Right ventricle myocardium superior (tissue), 1 donor: ENCODE results near the gene ALDH3B2. TPM values are rescaled to one million over a fixed set of nuclear protein-coding genes. Genes with fewer than 3 reads are reported as not detected.
"Not testable (repeated sequence)": the region's sequence is repeated elsewhere in the genome, so short reads cannot be mapped to it uniquely, and the experiment has no call there.

Source experiments
- ATAC-seq: fragments of 200-7000 bp; cut with Tn5 transposase; one replicate; pipeline ENCODE4 v1.9.1; 2020; ENCODE audit warnings: mild to moderate bottlenecking; ENCODE audit not compliant: poor library complexity
- DNase-seq: peaks from one replicate; pipeline ENCODE4 v3.0.0-alpha.2; 2020
- intact Hi-C: fragments of 100-400 bp; cut with DNase I; formaldehyde crosslinking; loops from one replicate; pipeline ENCODE4 v1.11.2; 2022
- total RNA-seq: library from RNA; stranded (reverse); fragmentation: NEBNext Ultra II Directional; extraction: Animal tissue kit (Norgen Biotek cat#: 25700); gene quantifications from one replicate; pipeline ENCODE4 v1.2.1, GENCODE V29; 2021
- donor health status: DM: no; HTN: yes; CAD: no; lungs with severe emphysema.

ALDH3B2 gene
- total RNA-seq, 1 donor from 2014 or later: not detected

DNA sequence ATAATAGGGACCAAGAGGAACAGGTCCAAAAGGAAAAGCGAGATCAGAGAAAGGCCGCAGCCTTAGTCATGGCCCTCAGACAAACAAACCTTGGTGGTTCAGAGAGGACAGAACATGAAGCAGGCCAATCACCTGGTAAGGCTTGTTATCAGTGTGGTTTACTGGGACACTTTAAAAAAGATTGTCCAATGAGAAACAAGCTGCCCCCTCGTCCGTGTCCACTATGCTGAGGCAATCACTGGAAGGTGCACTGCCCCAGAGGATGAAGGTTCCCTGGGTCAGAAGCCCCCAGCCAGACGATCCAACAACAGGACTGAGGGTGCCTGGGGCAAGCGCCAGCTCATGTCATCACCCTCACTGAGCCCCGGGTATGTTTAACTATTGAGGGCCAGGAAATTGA lies 51.5 kb downstream of the ALDH3B2 start:
- DNase-seq, intact Hi-C loops, ATAC-seq: not testable (repeated sequence)

DNA sequence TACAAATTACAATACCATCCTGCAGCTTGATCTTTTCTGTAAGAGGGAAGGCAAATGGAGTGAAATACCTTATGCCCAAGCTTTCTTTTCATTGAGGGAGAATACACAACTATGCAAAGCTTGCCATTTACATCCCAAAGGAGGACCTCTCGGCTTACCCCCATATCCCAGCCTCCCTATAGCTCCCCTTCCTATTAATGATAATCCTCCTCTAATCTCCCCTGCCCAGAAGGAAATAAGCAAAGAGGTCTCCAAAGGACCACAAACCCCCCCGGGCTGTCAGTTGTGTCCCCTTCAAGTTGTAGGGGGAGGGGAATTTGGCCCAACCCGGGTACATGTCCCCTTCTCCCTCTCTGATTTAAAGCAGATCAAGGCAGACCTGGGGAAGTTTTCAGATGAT lies 52.5 kb downstream of the ALDH3B2 start:
- ATAC-seq, intact Hi-C loops, DNase-seq: not testable (repeated sequence)

DNA sequence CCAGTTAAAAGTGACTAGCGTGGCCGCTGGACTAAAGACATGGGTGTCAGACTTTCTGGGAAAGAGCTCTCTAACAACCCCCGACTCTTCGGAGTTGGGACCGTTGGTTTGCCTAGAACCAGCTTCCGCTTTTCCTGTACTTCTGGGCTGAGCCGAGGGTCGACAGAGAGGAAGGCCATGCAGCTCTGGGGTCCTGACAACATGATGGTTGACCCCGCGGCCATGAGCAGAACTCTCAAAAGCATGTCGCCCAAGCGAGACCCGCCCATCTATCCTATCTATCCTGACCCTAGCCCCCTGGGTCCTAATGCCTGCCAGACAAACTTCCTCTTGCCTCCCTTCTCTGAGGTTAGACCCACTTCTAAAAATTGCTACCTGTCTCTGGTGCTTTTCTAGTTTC lies 53.8 kb downstream of the ALDH3B2 start:
- DNase-seq, intact Hi-C loops, ATAC-seq: not testable (repeated sequence)

DNA sequence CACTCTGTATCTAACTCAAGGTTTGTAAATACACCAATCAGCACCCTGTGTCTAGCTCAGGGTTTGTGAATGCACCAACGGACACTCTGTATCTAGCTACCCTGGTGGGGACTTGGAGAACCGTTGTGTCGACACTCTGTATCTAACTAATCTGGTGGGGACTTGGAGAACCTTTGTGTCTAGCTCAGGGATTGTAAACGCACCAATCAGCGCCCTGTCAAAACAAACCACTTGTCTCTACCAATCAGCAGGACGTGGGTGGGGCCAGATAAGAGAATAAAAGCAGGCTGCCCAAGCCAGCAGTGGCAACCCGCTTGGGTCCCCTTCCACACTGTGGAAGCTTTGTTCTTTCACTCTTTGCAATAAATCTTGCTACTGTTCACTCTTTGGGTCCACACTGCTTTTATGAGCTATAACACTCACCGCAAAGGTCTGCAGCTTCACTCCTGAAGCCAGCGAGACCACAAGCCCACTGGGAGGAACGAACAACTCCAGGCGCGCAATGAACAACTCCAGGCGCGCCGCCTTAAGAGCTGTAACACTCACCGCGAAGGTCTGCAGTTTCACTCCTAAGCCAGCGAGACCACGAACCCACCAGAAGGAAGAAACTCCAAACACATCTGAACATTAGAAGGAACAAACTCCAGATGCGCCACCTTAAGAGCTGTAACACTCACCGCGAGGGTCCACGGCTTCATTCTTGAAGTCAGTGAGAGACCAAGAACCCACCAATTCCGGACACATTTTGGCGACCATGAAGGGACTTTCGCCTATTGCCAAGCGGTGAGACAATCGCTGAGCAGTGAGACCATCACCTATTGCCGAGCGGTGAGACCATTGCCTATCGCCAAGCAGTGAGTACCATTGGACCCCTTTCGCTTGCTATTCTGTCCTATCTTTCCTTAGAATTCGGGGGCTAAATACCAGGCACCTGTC lies 54.5 kb downstream of the ALDH3B2 start:
- ATAC-seq, DNase-seq, intact Hi-C loops: not testable (repeated sequence)

DNA sequence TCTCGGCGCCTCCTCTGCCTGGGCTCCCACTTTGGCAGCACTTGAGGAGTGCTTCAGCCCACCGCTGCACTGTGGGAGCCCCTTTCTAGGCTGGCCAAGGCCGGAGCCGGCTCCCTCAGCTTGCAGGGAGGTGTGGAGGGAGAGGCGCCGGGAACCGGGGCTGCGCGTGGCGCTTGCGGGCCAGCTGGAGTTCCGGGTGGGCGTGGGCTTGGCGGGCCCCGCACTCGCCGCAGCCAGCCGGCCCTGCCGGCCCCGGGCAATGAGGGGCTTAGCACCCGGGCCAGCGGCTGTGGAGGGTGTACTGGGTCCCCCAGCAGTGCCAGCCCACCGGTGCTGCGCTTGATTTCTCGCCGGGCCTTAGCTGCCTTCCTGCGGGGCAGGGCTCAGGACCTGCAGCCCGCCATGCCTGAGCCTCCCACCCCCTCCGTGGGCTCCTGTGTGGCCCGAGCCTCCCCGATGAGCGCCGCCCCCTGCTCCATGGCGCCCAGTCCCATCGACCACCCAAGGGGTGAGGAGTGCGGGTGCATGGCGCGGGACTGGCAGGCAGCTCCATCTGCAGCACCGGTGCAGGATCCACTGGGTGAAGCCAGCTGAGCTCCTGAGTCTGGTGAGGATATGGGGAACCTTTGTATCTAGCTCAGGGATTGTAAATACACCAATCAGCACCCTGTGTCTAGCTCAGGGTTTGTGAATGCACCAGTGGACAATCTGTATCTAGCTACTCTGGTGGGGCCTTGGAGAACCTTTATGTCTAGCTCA lies 55.3 kb downstream of the ALDH3B2 start:
- ATAC-seq, DNase-seq, intact Hi-C loops: not testable (repeated sequence)

DNA sequence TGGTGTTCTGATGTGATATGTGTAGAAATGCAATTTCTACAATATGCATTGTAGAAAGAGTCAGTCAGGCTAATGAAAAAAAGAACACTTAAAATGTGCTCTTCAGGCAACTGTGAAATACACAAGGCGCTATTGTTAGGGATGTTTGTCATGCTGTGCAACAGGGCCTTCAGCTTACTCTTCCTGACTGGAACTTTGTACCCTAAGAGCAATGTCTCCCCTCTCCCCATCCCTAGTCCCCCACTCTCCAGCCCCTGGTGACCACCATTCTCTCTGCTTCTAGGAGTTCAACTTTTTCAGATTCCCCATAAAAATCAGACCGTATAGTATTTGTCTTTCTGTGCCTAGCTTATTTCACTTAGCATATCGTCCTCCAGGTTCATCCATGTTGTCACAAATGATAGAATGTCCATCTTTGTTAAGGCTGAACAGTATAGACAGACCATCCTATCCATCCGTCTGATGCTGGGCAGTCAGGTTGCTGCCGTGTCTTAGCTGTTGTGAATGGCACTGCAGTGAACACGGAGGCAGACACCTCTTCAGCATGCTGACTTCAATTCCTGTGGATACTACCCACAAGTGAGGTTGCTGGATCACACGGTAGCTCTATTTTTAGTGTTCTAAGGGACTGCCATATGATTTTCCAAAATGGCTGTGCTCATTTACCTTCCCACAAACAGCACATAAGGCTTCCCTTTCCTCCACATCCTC lies 57.0 kb downstream of the ALDH3B2 start:
- DNase-seq (no peak), ATAC-seq (peak; percentile 24)
- intact Hi-C loops: no loop called here

DNA sequence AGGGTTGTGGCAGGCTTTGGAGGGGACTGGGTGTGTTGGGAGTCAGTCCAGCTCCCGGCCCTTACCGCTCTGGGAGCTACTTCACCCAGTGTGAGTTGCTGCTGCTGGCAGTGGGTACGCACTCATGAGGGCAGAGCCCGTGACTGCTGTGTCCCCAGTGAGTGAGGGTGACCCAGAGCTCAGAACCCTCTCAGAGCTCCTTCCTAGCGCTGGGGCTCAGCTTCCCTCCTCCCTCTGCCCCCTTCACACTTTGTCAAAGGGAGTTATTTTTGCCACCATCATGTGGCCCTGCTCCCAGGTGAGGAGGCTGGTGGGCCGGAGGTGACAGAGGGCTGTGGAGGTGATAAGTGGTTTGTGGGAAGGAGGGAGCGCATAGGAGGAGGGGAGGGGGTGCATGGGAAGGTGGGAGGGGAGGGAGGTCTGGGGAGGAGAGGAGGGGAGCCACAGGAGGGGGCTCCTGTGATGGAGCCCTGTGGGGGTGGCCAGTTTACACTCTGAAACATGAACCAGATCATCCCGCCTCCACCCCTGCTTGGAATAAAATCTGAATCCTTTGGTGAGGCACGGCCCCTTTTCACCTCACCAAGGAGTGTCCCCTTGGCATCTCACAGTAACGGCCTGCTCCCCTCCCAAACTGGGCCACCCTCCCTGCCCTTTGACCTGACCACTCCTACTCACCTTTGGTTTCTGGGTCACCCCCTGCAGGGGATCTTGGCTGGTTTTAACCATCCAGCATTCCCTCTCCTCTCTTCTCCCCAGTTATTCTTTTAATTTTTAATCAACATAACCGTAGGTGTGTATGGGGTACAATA lies 57.8 kb downstream of the ALDH3B2 start:
- ATAC-seq (peak; percentile 47), DNase-seq (peak; percentile 46)
- intact Hi-C loops: no loop called here

DNA sequence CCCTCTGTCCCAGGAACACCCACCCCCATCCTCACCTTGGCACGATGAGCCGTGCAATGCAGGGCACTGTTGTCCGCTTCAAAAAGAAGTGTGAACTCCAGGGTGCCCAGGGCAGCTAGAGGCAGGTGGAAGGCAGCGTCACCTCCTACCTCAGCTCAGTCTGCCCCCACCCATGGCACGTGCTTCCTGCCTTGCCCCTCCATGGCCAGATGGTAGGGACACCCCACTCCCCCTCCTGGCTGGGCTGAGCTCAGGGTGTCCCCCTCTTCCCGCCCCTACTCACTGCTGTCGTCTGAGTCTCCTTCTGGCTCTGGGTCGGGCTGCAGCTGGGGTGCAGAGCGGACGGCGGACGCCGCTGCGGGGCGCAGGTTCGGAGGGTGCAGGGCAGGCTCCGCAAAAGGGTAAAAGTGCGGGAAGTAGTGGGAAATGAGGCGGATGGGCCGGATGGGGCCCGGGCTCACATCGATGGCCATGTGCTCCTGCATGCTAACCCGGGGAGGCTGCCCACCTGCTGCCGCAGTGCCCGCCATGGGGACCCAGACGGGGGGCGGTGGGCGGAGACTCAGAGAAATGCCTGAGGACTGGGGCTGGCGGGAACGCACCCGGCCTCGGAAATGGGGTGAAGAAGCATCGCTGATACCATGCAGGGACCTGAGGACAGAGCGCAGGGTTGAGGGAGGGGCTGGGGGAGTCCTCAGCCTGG lies 58.5 kb downstream of the ALDH3B2 start:
- peak; percentile 35 for DNase-seq
- ATAC-seq: peak; percentile 5
- intact Hi-C loops: no loop called here

DNA sequence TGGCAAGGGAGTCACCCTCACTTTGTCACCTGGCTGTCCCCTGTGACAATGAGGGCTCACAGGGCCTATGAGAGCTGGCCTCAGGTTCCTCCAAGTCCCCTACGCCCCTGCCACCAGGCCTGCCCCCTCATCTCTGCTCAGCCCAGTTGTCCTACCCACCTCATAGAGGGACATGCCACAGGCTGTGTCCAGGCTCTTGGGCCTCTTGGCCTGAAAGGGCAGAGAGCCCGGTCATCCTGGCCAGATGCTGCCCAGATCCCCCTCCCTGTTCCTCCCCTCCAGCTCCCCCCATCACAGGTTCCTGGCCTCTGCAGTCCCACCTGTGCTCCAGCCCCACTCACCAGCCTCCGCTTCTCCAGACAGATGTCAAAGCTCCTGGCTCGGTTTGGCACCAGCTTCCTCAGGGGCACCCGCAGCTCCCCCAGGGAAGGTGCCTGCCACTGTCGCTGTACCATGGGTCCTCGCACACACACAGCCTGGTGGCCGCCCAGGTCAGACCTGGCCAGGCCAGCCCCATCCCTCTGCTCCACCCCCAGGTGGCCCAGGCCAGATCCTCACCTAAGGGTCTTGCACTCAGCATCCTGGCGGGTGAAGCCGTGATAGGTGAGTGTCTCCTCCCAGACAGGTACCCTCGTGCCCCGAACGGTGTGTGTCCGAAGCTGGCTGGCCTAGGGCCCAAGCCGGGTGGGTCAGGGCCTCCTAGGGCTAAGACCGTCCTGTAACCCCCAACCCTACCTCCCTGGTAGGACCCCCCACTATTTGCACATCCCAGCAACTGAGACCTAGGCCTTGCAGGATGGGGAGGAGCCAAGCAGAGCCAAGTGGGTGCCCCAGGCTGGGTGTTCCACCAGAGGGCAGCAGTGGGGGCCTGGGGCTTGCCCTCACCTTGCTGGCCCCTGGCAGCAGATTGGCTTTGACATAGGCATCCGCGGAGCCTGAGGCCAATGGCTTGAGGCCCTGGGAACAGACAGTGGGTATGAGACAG lies 59.4 kb downstream of the ALDH3B2 start:
- peak; percentile 47 for ATAC-seq
- peak; percentile 37 for DNase-seq
- intact Hi-C loops: no loop called here

DNA sequence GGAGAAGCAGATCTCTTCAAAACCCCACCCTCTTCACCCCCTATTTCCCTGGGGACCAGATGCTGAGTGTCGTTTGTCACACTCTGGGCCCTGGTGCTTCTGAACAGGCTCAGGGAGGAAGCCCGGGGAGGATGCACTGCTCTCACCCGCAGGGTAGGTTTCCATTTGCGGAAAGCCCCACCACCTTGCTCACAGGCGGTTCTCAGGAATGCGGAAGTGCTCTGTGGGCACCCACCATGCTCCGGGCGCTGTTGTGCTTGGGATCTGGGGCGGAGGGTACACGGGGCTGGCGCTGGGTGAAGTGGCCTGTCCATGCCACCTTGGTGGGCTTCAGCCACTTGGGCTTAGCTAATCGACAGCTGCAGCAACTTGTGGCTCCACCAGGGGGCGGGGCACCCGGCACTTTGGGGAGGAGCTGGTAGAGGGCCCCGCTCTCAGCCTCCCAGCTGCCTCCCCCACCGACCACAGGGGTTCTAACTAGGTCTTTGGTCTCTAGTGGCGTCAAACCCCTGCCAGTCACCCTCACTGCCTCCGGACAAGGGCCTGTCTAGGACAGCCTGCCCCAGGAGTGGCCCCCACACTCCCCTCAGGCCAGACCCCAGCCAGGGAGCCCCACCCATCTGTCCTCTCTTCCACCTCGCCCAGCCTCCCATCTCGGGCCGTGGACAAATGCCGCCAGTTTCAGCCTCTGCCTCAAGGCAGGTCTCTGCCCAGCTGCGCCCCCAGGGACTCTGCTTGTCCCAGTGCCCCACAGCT lies 60.3 kb downstream of the ALDH3B2 start:
- DNase-seq (peak; percentile 80), ATAC-seq (peak; percentile 47)
- intact Hi-C loops: no loop called here

DNA sequence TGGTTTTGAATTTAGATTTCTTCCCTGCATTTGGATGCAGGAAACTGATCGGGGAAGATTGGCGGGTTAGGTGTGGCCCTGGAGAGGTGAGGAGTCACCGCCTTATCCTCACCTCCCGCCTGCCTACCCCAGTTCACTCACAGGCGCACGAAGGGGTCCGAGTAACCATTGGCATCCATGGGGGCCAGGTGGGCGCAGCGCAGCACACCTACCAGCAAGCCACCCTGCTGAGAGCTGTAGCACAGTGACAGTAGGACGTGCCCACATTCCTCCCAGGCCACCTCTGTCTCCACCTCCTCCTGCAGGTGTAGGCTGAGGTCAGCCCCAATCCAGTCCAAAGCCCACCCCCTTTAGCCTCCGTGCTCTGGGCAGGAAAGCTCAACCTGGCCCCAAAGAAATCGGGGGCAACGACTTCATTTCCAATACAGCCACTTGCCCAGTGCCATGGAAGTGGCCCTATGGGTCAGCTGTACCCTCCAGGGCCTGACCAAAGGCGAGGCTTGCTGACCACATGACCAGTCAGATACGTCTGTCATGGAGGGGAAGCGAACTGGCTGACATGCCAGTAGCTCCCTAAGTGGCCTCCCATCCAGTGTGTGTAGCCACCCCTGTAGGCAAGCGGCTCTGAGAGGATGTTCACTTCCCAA lies 61.0 kb downstream of the ALDH3B2 start:
- no peak for DNase-seq
- intact Hi-C loops: no loop called here
- no peak for ATAC-seq

DNA sequence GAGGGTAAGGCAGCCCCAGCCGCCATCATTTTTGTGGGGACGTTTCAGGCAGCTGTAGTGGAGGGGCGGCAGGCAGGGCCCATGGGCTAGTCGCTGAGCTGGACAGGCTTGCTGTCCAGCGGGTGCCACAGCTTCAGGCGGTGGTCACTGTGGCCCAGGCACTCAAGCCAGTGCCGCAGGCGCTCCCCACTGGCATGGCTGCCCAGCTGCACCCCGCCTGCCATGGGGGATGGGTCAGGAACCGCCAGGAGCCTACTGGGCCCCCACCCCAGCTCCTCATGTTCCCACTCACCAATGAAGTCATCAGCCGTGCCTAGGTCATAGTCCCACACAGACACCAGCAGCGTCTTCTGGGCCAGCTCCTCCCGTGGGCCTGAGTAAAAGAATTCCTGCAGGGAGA lies 61.7 kb downstream of the ALDH3B2 start:
- intact Hi-C loops: no loop called here
- no peak for DNase-seq

More for the DNA sequence above, 61.7 kb downstream of the ALDH3B2 start:
- no peak for ATAC-seq
